Left ventricle myocardium inferior (tissue), 1 donor: ENCODE results near the gene TBC1D14. TPM values are rescaled to one million over a fixed set of nuclear protein-coding genes. Genes with fewer than 3 reads are reported as not detected.
"Not testable (repeated sequence)": the region's sequence is repeated elsewhere in the genome, so short reads cannot be mapped to it uniquely, and the experiment has no call there.

ENCODE experiments used
- DNase-seq: peaks from one replicate; pipeline ENCODE4 v3.0.0-alpha.2; 2020
- H3K27ac ChIP-seq: fragments of 200-600 bp; replicated peaks from 2 replicates; pipeline ENCODE4 v1.8.0; 2021
- H3K27me3 ChIP-seq: fragments of 200-600 bp; 2 replicates; pipeline ENCODE4 v1.8.0; 2021; ENCODE audit warnings: low read depth
- H3K36me3 ChIP-seq: fragments of 200-600 bp; 2 replicates; pipeline ENCODE4 v1.8.0; 2021
- H3K4me1 ChIP-seq: fragments of 200-600 bp; 2 replicates; pipeline ENCODE4 v1.8.0; 2021
- H3K4me3 ChIP-seq: fragments of 200-600 bp; 2 replicates; pipeline ENCODE4 v1.8.0; 2021; ENCODE audit warnings: mild to moderate bottlenecking, moderate library complexity
- H3K9me3 ChIP-seq: fragments of 200-600 bp; replicated peaks from 2 replicates; pipeline ENCODE4 v1.8.0; 2021
- intact Hi-C: fragments of 100-400 bp; cut with micrococcal nuclease; formaldehyde crosslinking; loops from one replicate; pipeline ENCODE4 v1.11.0; 2022
- total RNA-seq: library from RNA; stranded (reverse); fragmentation: NEBNext Ultra II Directional; extraction: Animal tissue kit (Norgen Biotek cat#: 25700); gene quantifications from one replicate; pipeline ENCODE4 v1.2.1, GENCODE V29; 2021
- TF ChIP-seq, protein P1 (sequence below): fragments of 200-600 bp; IDR thresholded peaks from 2 replicates; pipeline ENCODE4 v1.8.0; 2021; ENCODE audit warnings: antibody characterized with exemption, mild to moderate bottlenecking, borderline replicate concordance
- donor health status: DM: no; HTN: yes; CAD: no; lungs with severe emphysema.

TBC1D14 gene
- total RNA-seq, 1 donor from 2014 or later = 36.1 TPM

GRCh38 chr4:6905516-6906445 is 3.8 kb upstream of the TBC1D14 start:
- intact Hi-C loops = loop anchor here (10.0 kb wide), 1 partner anchor 79 kb away; no protein-coding TSS in a partner anchor
- H3K27ac ChIP-seq = no peak overlapping the region
- no peak for DNase-seq
- no peak overlapping the region for H3K4me3 ChIP-seq
- peaks cover 31% of the 10 kb centered on the region for H3K27me3 ChIP-seq
- TF ChIP-seq, protein P1, sequence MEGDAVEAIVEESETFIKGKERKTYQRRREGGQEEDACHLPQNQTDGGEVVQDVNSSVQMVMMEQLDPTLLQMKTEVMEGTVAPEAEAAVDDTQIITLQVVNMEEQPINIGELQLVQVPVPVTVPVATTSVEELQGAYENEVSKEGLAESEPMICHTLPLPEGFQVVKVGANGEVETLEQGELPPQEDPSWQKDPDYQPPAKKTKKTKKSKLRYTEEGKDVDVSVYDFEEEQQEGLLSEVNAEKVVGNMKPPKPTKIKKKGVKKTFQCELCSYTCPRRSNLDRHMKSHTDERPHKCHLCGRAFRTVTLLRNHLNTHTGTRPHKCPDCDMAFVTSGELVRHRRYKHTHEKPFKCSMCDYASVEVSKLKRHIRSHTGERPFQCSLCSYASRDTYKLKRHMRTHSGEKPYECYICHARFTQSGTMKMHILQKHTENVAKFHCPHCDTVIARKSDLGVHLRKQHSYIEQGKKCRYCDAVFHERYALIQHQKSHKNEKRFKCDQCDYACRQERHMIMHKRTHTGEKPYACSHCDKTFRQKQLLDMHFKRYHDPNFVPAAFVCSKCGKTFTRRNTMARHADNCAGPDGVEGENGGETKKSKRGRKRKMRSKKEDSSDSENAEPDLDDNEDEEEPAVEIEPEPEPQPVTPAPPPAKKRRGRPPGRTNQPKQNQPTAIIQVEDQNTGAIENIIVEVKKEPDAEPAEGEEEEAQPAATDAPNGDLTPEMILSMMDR = no peak
- H3K4me1 ChIP-seq = peaks cover 42% of the 10 kb centered on the region
- no peaks in the 10 kb centered on the region for H3K9me3 ChIP-seq
- H3K36me3 ChIP-seq = no peaks in the 10 kb centered on the region

GRCh38 chr4:6906486-6906885 is 3.1 kb upstream of the TBC1D14 start:
- H3K36me3 ChIP-seq, H3K4me3 ChIP-seq, H3K9me3 ChIP-seq, H3K27ac ChIP-seq, DNase-seq: not testable (repeated sequence)
- peaks cover 26% of the 10 kb centered on the region for H3K27me3 ChIP-seq
- peaks cover 49% of the 10 kb centered on the region for H3K4me1 ChIP-seq
- intact Hi-C loops = loop anchor here (10.0 kb wide), 1 partner anchor 78 kb away; no protein-coding TSS in a partner anchor

- TF ChIP-seq, protein P1 = peak; percentile 62
- no peaks in the 10 kb centered on the region for H3K36me3 ChIP-seq
- peaks cover 49% of the 10 kb centered on the region for H3K4me1 ChIP-seq
- intact Hi-C loops = loop anchor here (10.0 kb wide), 1 partner anchor 77 kb away; no protein-coding TSS in a partner anchor
- no peak for DNase-seq
- peaks cover 15% of the 10 kb centered on the region for H3K27me3 ChIP-seq
- no peak overlapping the region for H3K27ac ChIP-seq
- H3K4me3 ChIP-seq = no peak overlapping the region
- no peaks in the 10 kb centered on the region for H3K9me3 ChIP-seq
Measured at GRCh38 chr4:6907658-6908191, 1.9 kb upstream of the TBC1D14 start.

GRCh38 chr4:6908432-6909112 is 1.1 kb upstream of the TBC1D14 start:
- Histone ChIP-seq H3K4me1 (peaks cover 57% of the 10 kb centered on the region), H3K36me3 (no peaks in the 10 kb centered on the region), H3K27me3 (peaks cover 15% of the 10 kb centered on the region), H3K4me3 (peak overlapping the region; percentile 72), H3K27ac (peak overlapping the region; percentile 100), H3K9me3 (no peaks in the 10 kb centered on the region)
- DNase-seq = no peak
- intact Hi-C loops = loop anchor here (10.0 kb wide), 1 partner anchor 76 kb away; no protein-coding TSS in a partner anchor
- TF ChIP-seq, protein P1 = no peak

DNA sequence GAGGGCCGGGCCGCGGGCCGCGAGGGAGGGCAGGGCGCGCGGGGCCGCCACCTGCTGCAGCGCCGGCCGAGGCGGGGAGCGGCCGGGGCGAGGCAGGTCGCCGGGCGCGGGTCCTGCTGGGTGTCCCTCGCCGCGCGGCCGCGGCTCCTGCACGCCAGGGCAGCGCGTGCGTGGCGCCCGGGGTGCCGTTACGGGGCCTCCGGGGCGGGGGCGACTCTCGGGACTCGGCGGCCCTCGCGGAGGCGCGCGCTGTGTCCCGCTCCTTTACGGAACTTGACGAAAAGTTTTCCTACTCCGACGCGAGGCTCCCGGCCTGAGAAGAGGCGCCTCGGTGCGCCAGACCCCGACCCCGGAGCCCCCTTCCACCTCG is 329 bp downstream of the TBC1D14 start:
- H3K36me3 ChIP-seq = no peaks in the 10 kb centered on the region
- H3K27me3 ChIP-seq = peaks cover 15% of the 10 kb centered on the region
- H3K4me3 ChIP-seq = peak overlapping the region; percentile 72
- TF ChIP-seq, protein P1 = no peak
- peaks cover 67% of the 10 kb centered on the region for H3K4me1 ChIP-seq
- peak overlapping the region; percentile 100 for H3K27ac ChIP-seq
- no peaks in the 10 kb centered on the region for H3K9me3 ChIP-seq
- intact Hi-C loops = loop anchor here (10.0 kb wide), 1 partner anchor 75 kb away; no protein-coding TSS in a partner anchor
- DNase-seq = peak; percentile 56
